ENCODE data around the gene CNTNAP5.

The CNTNAP5 gene

GRCh38 chr2:124540805-124541204 is 515.7 kb downstream of the CNTNAP5 start:
- TF ChIP-seq, protein P1, sequence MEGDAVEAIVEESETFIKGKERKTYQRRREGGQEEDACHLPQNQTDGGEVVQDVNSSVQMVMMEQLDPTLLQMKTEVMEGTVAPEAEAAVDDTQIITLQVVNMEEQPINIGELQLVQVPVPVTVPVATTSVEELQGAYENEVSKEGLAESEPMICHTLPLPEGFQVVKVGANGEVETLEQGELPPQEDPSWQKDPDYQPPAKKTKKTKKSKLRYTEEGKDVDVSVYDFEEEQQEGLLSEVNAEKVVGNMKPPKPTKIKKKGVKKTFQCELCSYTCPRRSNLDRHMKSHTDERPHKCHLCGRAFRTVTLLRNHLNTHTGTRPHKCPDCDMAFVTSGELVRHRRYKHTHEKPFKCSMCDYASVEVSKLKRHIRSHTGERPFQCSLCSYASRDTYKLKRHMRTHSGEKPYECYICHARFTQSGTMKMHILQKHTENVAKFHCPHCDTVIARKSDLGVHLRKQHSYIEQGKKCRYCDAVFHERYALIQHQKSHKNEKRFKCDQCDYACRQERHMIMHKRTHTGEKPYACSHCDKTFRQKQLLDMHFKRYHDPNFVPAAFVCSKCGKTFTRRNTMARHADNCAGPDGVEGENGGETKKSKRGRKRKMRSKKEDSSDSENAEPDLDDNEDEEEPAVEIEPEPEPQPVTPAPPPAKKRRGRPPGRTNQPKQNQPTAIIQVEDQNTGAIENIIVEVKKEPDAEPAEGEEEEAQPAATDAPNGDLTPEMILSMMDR (conservative IDR thresholded peaks at IDR 0.05; ENCODE audit: low read depth): no peak
- H3K27ac ChIP-seq: no peak overlapping the region
- ChIA-PET CTCF (interaction anchor here (0.6 kb wide), 1 partner anchor 59 kb away, joined by 3 read pairs; no protein-coding TSS in a partner anchor), POLR2A (ENCODE audit: low non-redundant PET) (no interaction called here)
- no peak for DNase-seq (ENCODE audit: low spot score)

- TF ChIP-seq, protein P1 (conservative IDR thresholded peaks at IDR 0.05; ENCODE audit: low read depth): no peak
- POLR2A ChIA-PET (ENCODE audit: low non-redundant PET): no interaction called here
- no peak overlapping the region for H3K27ac ChIP-seq
- CTCF ChIA-PET: no interaction called here
- DNase-seq (ENCODE audit: low spot score): no peak
Observed at GRCh38 chr2:124542932-124543640, 518.0 kb downstream of the CNTNAP5 start.

GRCh38 chr2:124547700-124548099 is 522.6 kb downstream of the CNTNAP5 start:
- ChIA-PET POLR2A (ENCODE audit: low non-redundant PET) (no interaction called here), CTCF (interaction anchor here (0.6 to 0.7 kb wide), 2 partner anchors 517 to 1846 kb away, joined by 3 read pairs; no protein-coding TSS in a partner anchor)

DNA sequence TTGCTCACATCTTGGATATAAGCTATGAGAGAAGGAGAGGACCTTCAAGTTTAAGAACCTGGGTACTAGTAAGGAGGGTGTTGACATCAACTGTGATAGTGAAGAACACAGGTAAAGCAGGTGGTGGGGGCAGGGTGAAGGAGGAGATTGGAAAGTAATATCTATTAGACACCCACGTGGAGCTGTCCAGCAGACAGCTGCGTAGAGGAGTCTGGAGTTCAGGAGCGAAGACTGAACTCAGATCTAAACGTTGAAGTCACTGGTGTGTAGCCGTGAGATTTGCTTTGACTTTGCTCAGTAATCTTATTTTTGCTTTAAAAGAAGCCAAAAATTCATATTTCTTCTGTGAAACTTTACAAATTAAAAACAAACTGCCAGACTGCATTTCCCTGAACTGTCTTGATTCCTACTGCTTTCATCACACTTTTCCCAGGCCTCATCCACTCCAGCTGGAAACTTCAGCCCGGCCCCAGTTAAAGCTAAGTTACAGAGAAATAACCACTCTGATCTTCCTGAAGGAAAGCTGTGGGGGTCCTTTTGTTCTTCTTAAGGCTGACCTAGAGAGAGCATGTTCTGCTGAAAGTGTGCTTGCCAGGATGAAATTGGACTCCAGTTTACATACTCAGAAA is 533.3 kb downstream of the CNTNAP5 start:
- no peak overlapping the region for H3K27ac ChIP-seq
- ChIA-PET CTCF (interaction anchor here (0.8 kb wide), 1 partner anchor 13 kb away, joined by 3 read pairs; no protein-coding TSS in a partner anchor), POLR2A (ENCODE audit: low non-redundant PET) (interaction anchor here (0.6 kb wide), 1 partner anchor 404 kb away, joined by 3 read pairs; no protein-coding TSS in a partner anchor)
- no peak for DNase-seq (ENCODE audit: low spot score)
- TF ChIP-seq, protein P1 (conservative IDR thresholded peaks at IDR 0.05; ENCODE audit: low read depth): no peak

More at GRCh38 chr2:124547700-124548099, 522.6 kb downstream of the CNTNAP5 start:
- TF ChIP-seq, protein P1 (conservative IDR thresholded peaks at IDR 0.05; ENCODE audit: low read depth): no peak
- H3K27ac ChIP-seq: no peak overlapping the region
- DNase-seq (ENCODE audit: low spot score): no peak

GRCh38 chr2:124559236-124559635 is 534.1 kb downstream of the CNTNAP5 start:
- DNase-seq (ENCODE audit: low spot score): no peak
- no peak overlapping the region for H3K27ac ChIP-seq
- TF ChIP-seq, protein P1 (conservative IDR thresholded peaks at IDR 0.05; ENCODE audit: low read depth): no peak
- ChIA-PET POLR2A (ENCODE audit: low non-redundant PET) (no interaction called here), CTCF (interaction anchor here (0.8 kb wide), 1 partner anchor 14 kb away, joined by 3 read pairs; no protein-coding TSS in a partner anchor)

- ChIA-PET CTCF (no interaction called here), POLR2A (ENCODE audit: low non-redundant PET) (no interaction called here)
- TF ChIP-seq, protein P1 (conservative IDR thresholded peaks at IDR 0.05; ENCODE audit: low read depth): no peak
- H3K27ac ChIP-seq: no peak overlapping the region
- no peak for DNase-seq (ENCODE audit: low spot score)
Observed at GRCh38 chr2:124560592-124561112, 535.6 kb downstream of the CNTNAP5 start.
